HG03432 (cell line): ENCODE measurements around the gene USP6NL.

Source experiments
- ATAC-seq: cut with Tn5 transposase; IDR thresholded peaks from one replicate; pipeline ENCODE4 v1.9.1; 2021; ENCODE audit warnings: mild to moderate bottlenecking, moderate library complexity; ENCODE audit not compliant: unreplicated experiment

Gene USP6NL

DNA sequence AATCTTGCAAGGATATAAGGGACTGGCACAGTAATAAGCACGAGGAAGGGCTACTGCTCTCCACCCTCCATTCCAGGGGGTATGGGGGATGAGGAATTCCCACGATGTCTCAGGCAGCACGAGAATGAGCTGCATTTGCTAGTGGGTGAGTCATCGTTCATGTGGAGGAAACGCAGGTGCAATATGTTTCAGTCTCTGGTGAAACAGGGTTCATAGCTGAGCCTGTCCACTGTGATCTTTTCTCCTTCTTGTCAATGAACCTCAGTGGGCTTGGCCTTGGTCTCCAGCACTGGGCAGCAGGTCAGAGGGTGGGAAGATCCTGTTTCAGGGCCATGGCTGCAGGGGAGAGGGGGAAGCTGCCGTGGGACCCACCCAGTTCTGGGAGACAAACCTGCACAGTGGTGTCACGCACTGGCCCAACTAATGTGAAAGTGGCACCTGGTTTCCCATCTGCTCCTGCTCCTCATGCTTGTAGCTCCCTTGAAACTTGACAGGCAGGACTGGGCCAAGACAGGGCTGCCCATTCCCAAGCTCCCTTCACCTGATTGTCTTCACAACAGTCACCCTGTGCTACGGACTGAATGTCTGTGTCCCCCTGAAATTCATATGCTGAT, 181.9 kb downstream of the USP6NL start:
- ATAC-seq: no peak

DNA sequence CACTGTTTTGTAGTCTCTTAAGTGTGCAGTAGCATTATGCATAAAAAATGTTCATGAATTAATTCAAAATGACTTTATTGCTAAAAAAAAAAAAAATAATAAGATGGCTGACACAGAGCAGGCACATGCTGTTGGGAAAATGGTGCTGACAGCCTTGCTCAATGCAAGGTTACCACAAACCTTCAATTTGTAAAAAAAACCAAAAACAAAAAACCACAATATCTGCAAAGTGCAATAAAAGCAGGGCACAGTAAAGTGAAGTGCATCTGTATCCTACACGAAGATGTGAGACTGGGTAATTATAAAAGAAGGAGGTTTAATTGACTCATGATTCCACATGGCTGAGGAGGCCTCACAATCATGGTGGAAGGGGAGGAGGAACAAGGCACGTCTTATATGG, 185.8 kb downstream of the USP6NL start:
- no peak for ATAC-seq

DNA sequence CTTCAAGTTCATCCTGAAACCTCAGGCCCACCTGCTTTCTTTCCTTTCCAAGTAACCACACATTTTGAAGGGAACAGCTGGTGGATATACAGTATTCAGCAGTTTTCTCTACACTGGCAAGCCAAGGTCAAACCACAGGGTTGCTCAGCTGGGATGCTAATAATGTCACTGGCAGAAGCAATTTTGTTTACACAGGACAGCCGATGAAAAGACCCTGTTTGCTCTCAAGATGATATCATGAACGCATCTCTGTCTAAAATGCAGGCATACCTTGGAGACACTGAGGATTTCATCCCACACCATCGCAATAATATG, 186.2 kb downstream of the USP6NL start:
- ATAC-seq: no peak

DNA sequence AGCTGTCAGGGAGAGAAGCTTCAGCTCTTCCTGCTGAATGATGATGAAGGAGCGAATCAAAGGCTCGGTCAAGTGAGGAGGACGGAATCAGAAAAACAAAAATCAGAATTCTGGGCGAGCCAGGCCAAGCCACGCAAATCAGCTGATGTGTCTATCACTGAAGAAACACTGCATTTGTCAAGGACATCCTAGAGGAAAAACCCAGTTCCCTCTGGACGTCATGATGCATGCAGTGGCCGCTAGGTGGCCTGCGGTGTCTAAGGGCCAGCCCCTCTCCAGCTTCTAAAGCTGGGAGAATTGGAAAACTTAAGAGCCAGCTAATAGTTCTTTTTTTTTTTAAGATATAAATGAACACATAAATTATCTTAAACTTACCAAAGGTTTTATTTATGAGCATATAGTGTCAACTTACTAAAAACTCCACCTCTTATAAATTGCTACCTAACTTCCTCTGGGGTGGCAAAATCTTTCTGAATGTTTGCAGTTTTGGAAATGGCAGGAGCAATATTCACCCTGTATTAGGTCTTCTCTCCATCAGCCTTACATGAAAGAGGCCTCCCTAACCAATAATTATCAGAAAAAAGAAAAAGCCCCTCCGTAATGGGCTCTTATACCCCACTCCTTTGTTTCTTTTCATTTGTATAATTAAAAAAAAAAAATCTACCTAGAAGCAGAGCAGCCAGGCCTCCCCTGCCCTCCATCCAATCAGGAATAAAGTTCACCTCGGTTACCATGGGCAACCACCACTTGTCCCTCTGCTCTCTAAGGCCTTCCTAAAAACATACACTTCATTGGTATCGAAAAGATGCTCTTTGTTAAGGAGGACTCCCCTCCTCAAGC, 186.8 kb downstream of the USP6NL start:
- ATAC-seq: peak; percentile 37

DNA sequence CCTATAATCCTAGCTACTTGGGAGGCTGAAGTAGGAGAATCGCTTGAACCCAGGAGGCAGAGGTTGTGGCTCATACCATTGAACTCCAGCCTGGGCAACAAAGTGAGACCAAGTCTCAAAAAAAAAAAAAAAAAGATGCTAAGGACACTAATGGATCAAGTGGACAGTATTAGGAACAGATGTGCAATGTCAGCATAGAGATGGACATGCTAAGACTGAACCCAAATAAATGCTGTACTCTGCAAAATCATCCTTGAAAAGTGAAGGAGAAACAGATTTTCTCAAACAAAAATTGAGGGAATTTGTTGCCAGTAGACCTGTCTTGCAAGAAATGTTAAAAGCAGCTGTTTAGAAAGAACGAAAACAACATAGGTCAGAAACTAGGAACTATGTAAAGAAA, 194.5 kb downstream of the USP6NL start:
- no peak for ATAC-seq

DNA sequence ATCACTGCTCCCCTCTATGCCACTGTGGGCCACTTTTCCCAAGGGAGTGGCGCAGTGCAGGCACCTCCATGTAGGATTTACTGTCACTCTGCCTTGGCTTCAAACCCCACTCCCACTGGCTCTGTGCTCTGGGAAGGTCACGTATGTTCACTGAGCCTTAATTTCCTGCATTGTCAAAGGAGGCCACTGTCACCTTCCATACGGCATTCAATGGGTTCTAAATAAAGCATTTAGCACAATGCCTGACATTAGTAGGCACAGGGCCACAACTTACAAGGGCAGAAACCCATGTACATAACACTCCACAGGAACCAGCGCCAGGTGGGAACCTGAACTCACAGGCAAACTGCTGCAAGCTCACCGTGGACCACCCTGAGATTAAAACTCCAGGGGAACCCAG, 196.4 kb downstream of the USP6NL start:
- ATAC-seq: no peak

DNA sequence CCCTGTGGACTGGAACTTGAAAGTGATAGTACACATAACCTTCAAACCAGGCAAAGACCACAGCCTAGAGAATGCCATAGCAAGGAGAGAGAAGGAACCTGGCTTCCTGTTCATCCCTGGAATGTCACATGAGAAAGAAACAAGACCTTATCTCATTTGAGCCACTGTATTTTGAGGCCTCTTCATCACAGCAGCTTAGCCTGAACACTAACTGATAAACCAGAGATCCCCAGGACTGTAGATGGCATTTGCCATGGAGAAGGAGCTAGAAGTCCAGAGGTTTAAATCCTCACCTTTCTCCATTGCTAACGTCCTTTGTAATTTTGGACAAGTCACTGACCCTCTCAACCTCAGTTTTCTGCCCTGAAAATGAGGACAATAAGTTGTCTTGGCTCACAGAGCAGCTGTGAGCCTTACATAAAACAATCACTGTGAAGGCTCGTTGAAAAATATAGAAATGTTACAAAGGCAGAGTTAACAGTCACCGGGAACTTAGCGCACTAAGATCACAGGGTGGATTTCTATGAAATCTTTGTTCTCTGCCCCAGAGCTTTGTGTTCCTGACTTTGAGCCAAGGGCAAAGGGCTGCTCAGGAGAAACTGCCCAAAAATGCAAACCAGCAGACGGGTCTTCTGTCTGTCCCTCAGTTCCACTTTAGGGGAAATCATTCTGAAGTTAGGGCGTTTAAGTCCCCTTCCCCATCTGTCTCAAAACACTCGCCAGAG, 197.0 kb downstream of the USP6NL start:
- ATAC-seq: no peak

DNA sequence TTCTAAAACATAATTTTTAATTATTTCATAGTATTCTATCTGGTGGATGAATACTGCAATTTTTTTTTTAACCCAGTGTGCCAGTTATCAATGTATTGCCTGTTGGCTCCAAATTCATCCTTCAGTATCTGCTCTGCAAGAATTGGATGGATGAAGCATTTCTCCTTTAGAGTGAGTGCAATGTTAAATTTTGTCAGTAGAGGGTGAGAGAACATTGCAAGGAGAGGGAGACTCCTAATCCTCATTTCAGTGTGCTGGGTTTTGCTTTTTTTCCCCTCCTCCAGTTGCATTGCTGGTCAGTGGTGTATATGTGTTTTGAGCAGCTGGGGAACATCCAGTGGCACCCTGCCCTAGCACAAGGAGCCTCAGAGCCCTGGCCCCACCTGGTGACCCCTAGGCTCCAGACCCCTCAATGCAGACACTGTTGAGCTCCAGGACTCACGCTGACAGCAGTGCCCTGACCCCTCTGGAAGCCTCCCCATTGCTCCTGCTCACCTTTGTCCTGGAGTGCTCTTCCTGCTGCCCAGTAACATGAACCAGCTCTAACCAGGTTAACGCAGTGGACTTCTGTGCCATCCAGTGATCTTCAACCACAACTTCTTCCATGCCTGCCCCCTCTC, 199.4 kb downstream of the USP6NL start:
- no peak for ATAC-seq

DNA sequence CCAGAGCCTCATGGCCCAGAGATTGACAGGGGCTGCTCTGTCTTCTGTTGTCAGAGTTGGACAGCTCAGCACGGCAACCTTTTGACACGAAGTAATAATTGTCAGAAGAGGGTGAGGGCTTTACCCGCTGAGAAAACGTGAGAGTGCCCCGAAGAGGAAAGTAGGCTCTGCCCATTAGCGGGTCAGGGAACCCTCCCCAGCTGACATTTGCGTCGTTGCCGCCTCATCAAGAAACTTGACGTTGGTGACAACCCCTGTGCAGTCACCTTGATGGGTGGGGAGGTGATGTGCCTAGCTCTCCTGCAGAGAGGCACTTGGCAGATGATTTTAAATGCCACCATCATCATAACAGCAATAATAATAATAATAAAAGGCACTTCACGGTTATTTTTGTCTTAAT, 202.1 kb downstream of the USP6NL start:
- ATAC-seq: no peak

DNA sequence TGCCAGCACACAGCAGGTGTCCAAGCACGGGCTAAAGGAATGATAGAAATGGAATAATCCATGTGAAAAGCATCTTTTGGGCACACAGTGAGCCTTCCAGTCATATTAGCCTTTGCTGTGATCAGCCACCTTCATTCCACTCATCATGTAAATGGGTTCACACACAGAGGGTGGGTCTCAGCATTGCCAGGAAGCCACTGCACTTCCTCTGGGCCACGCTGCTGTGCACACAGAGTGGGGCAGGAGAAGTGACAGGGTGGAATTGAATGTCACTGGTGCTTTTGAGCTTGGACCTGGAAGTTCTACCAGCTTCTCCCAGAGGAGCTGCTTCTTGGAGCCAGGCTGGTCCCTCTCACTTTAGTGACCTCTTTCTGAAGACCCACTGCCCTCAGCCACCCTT, 203.5 kb downstream of the USP6NL start:
- no peak for ATAC-seq

DNA sequence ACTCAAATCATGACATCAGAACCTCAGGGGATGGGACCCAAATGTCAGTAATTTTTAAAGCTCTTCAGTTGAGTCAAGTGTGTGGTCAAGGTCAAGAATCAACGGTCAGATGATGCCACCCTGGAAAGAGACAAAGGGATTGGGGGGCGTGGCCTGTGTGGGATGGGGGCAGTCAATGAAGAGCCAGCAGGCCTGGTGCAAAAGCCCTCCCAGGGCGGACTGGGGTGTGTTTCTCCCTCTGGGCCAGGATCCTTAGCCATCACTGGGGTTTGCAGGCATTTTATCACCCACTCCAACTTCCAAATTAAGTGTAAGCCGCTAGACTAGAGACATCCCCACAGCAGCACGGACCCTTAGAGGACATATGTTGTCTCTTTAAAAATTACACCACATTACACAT, 204.7 kb downstream of the USP6NL start:
- ATAC-seq: no peak

DNA sequence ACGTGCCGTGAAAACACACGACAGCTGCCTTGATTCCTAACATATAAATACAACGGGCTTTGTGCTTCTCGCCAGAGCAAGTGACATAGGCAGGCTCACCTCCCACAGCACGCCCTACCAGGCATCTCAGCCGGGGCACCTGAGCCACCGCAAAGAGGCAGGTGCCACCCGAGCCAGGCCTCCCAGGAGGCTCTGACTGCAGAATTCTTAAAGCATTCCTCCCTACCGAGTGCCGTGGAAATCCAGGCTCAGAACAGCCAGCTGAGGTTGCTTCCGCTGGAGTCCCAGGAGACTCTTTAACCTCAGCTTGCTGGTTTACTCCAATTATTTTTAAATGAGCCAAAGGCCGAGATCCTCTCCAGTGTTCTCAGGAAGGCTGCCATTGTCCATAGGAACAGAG, 206.5 kb downstream of the USP6NL start:
- ATAC-seq: no peak
